ENCODE results near the gene DCXR.

DNA sequence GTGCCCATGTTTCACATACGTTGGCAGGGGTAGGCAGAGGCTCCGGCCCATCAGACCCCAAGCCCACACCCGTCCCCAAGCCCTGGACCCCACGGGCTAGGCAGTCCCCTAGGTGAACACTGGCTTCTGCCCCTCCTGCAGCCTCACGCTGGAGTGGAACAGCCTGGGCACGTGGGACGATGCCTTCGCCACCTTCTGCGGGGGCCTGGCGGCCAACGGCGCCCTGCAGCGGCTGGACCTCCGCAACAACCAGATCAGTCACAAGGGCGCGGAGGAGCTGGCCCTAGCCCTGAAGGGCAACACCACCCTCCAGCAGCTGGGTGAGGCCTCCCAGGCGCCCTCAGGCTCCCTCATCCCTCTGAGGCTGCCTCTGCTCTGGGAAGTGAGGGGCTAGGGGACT, 12.6 kb downstream of the DCXR start:
- TF ChIP-seq, protein P1, sequence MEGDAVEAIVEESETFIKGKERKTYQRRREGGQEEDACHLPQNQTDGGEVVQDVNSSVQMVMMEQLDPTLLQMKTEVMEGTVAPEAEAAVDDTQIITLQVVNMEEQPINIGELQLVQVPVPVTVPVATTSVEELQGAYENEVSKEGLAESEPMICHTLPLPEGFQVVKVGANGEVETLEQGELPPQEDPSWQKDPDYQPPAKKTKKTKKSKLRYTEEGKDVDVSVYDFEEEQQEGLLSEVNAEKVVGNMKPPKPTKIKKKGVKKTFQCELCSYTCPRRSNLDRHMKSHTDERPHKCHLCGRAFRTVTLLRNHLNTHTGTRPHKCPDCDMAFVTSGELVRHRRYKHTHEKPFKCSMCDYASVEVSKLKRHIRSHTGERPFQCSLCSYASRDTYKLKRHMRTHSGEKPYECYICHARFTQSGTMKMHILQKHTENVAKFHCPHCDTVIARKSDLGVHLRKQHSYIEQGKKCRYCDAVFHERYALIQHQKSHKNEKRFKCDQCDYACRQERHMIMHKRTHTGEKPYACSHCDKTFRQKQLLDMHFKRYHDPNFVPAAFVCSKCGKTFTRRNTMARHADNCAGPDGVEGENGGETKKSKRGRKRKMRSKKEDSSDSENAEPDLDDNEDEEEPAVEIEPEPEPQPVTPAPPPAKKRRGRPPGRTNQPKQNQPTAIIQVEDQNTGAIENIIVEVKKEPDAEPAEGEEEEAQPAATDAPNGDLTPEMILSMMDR (IDR thresholded peaks at IDR 0.05), result no peak
- TF ChIP-seq POLR2A (IDR thresholded peaks at IDR 0.05; ENCODE audit: low read depth) (no peak), EP300 (IDR thresholded peaks at IDR 0.05) (no peak), POLR2AphosphoS5 (IDR thresholded peaks at IDR 0.05) (no peak)
